Thoracic aorta (tissue), 2 donors: ENCODE measurements around the gene FZD4. TPM values are rescaled to one million over a fixed set of nuclear protein-coding genes. Genes with fewer than 3 reads are reported as not detected.
A peak's percentile ranks its signal among the peaks of the same experiment; 100 is the strongest.

Experiments
- ATAC-seq: fragments of 150-250 bp; one replicate; pipeline ENCODE4 v1.8.0; 2017; ENCODE audit warnings: low read depth; ENCODE audit not compliant: insufficient number of reproducible peaks, low FRiP score
- DNase-seq: peaks from one replicate; pipeline ENCODE4 v3.0.0-alpha.2; 2020; ENCODE audit warnings: low spot score
- H3K27ac ChIP-seq, 2 donors: fragments of 200-600 bp; sonication (generic); 1 replicate in 1 of 2; 2 replicates in 1 of 2; pipeline ENCODE4 v1.5.1; 2016; ENCODE audit warnings: mild to moderate bottlenecking in 2 of 2, moderate library complexity in 2 of 2
- H3K27me3 ChIP-seq: fragments of 200-600 bp; sonication (generic); replicated peaks from 2 replicates; pipeline ENCODE4 v1.6.0; 2016; ENCODE audit warnings: mild to moderate bottlenecking; ENCODE audit not compliant: insufficient read depth
- H3K36me3 ChIP-seq: fragments of 200-600 bp; sonication (generic); one replicate; pipeline ENCODE4 v1.5.1; 2016
- H3K4me1 ChIP-seq, 2 donors: fragments of 200-600 bp; sonication (generic); 1 replicate in 1 of 2; 2 replicates in 1 of 2; pipeline versions ENCODE4 v1.5.1 to v1.6.0; 2016; ENCODE audit warnings: low read depth in 2 of 2, mild to moderate bottlenecking in 1 of 2; ENCODE audit not compliant: control insufficient read depth in 1 of 2
- H3K4me3 ChIP-seq: fragments of 200-600 bp; sonication (generic); 2 replicates; pipeline ENCODE4 v1.5.1; 2016; ENCODE audit warnings: mild to moderate bottlenecking
- H3K9me3 ChIP-seq: fragments of 200-600 bp; sonication (generic); 2 replicates; pipeline ENCODE4 v1.5.1; 2016
- CTCF ChIP-seq: fragments of 200-600 bp; sonication (generic); IDR thresholded peaks from one replicate; pipeline ENCODE4 v1.5.1; 2019; ENCODE audit warnings: antibody characterized with exemption
- total RNA-seq, 2 donors: library from RNA; depleted of rRNA; stranded (reverse); fragments of >200 nt; gene quantifications; one replicate each; pipeline versions ENCODE4 v1.1.0 to v1.2.3, GENCODE V29; 2016

The FZD4 gene
- total RNA-seq, 2 donors from 2014 or later: 75.2 to 104 TPM

- ATAC-seq (no peak), DNase-seq (no peak)
- TF ChIP-seq CTCF: no peak
- Histone ChIP-seq H3K27me3 (no peaks in the 10 kb centered on the region), H3K27ac (peak overlapping the region in 1 of 2 donors; percentile 9), H3K36me3 (no peaks in the 10 kb centered on the region), H3K9me3 (no peaks in the 10 kb centered on the region), H3K4me3 (no peak overlapping the region), H3K4me1 (peaks cover 26 to 66% of the 10 kb centered on the region in 2 donors)
Measured at GRCh38 chr11:86931548-86932258, 23.5 kb downstream of the FZD4 start.

- ATAC-seq: no peak
- no peak for TF ChIP-seq CTCF
- peaks cover 26 to 63% of the 10 kb centered on the region in 2 donors for H3K4me1 ChIP-seq
Measured at GRCh38 chr11:86930957-86931547, 24.1 kb downstream of the FZD4 start.

GRCh38 chr11:86926975-86927374 is 28.2 kb downstream of the FZD4 start:
- Histone ChIP-seq H3K4me3 (no peak overlapping the region), H3K4me1 (peaks cover 18 to 59% of the 10 kb centered on the region in 2 donors), H3K36me3 (no peaks in the 10 kb centered on the region), H3K9me3 (no peaks in the 10 kb centered on the region), H3K27me3 (no peaks in the 10 kb centered on the region), H3K27ac (no peak overlapping the region)
- no peak for DNase-seq
- ATAC-seq: no peak
- TF ChIP-seq CTCF: no peak

More at GRCh38 chr11:86930957-86931547, 24.1 kb downstream of the FZD4 start:
- Histone ChIP-seq H3K4me3 (no peak overlapping the region), H3K36me3 (no peaks in the 10 kb centered on the region), H3K27me3 (no peaks in the 10 kb centered on the region), H3K9me3 (no peaks in the 10 kb centered on the region), H3K27ac (peak overlapping the region in 1 of 2 donors; percentile 9)
- no peak for DNase-seq

- Histone ChIP-seq H3K36me3 (no peaks in the 10 kb centered on the region), H3K9me3 (no peaks in the 10 kb centered on the region), H3K27me3 (no peaks in the 10 kb centered on the region), H3K4me3 (no peak overlapping the region), H3K27ac (peak overlapping the region; percentile 17 to 52), H3K4me1 (peaks cover 17 to 70% of the 10 kb centered on the region in 2 donors)
- DNase-seq: no peak
- no peak for ATAC-seq
- no peak for TF ChIP-seq CTCF
Measured at GRCh38 chr11:86923999-86924766, 31.0 kb downstream of the FZD4 start.

GRCh38 chr11:86922225-86922624 is 33.0 kb downstream of the FZD4 start:
- DNase-seq (no peak), ATAC-seq (no peak)
- Histone ChIP-seq H3K27ac (peak overlapping the region; percentile 56 to 70), H3K4me1 (peaks cover 28 to 84% of the 10 kb centered on the region in 2 donors), H3K4me3 (no peak overlapping the region), H3K36me3 (no peaks in the 10 kb centered on the region), H3K9me3 (no peaks in the 10 kb centered on the region), H3K27me3 (no peaks in the 10 kb centered on the region)
- TF ChIP-seq CTCF: no peak
